Dedifferentiated amniotic fluid mesenchymal stem cell (primary cell): Measurements from ENCODE around the gene RIPPLY2.

Experiments
- DNase-seq: peaks from one replicate; pipeline ENCODE4 v3.0.0-alpha.2; 2016; ENCODE audit errors: extremely low spot score

Gene RIPPLY2

GRCh38 chr6:83905648-83906047 is 52.5 kb downstream of the RIPPLY2 start:
- DNase-seq, result no peak
